Large intestine (tissue), 3 donors: ENCODE results near the gene EGF. TPM values are rescaled to one million over a fixed set of nuclear protein-coding genes. Genes with fewer than 3 reads are reported as not detected.
A peak's percentile ranks its signal among the peaks of the same experiment; 100 is the strongest.

Experiments
- DNase-seq, 2 donors: peaks; one replicate each; pipeline versions ENCODE4 v3.0.0 to v3.0.0-alpha.2; 2013
- H3K27ac ChIP-seq: one replicate; pipeline ENCODE4 v1.5.1; 2013; ENCODE audit warnings: low read length
- H3K27me3 ChIP-seq: 2 replicates; pipeline ENCODE4 v1.6.1; 2013; ENCODE audit warnings: low read length; ENCODE audit not compliant: control insufficient read depth, insufficient read depth
- H3K36me3 ChIP-seq: 2 replicates; pipeline ENCODE4 v1.6.1; 2013; ENCODE audit warnings: low read length; ENCODE audit not compliant: control insufficient read depth, insufficient read depth
- H3K4me1 ChIP-seq: one replicate; pipeline ENCODE4 v1.6.1; 2013; ENCODE audit warnings: low read length; ENCODE audit not compliant: control insufficient read depth, insufficient read depth
- H3K4me3 ChIP-seq: one replicate; pipeline ENCODE4 v1.5.1; 2013; ENCODE audit warnings: low read length
- H3K9me3 ChIP-seq: one replicate; pipeline ENCODE4 v1.6.1; 2013; ENCODE audit warnings: mild to moderate bottlenecking, low read depth, low read length, moderate library complexity; ENCODE audit not compliant: control insufficient read depth
- WGBS: methylation state at CpG from one replicate; pipeline ENCODE4 v1.1.5; 2013; ENCODE audit warnings: low lambda C conversion rate; ENCODE audit not compliant: insufficient coverage; 5-methylcytosine and 5-hydroxymethylcytosine counted together
- polyA plus RNA-seq: library from polyadenylated mRNA; unstranded; fragments of 120-200 nt; gene quantifications from one replicate; pipeline ENCODE4 v1.2.1, GENCODE V29; 2013

The EGF gene
- polyA plus RNA-seq, 1 donor, result 28.3 TPM

- H3K9me3 ChIP-seq, result no peaks in the 10 kb centered on the region
- no peaks in the 10 kb centered on the region for H3K27me3 ChIP-seq
- H3K27ac ChIP-seq, result no peak overlapping the region
- H3K4me1 ChIP-seq, result peaks cover 5% of the 10 kb centered on the region
- 94% methylated on average over 2 of the region's 2 CpGs for WGBS
- H3K4me3 ChIP-seq, result no peak overlapping the region
- H3K36me3 ChIP-seq, result no peaks in the 10 kb centered on the region
- DNase-seq, result no peak
Measured at GRCh38 chr4:109977854-109978501, 65.3 kb downstream of the EGF start.

- Histone ChIP-seq H3K27me3 (no peaks in the 10 kb centered on the region), H3K4me1 (no peaks in the 10 kb centered on the region), H3K9me3 (no peaks in the 10 kb centered on the region), H3K4me3 (no peak overlapping the region), H3K27ac (no peak overlapping the region), H3K36me3 (no peaks in the 10 kb centered on the region)
- no peak for DNase-seq
- 0% methylated on average over 1 of the region's 5 CpGs for WGBS
Measured at GRCh38 chr4:109978704-109979454, 66.2 kb downstream of the EGF start.

- WGBS, result no CpG with 5 or more reads among the region's 5 CpGs
- DNase-seq, result no peak
Measured at GRCh38 chr4:109979920-109980717, 67.4 kb downstream of the EGF start.

GRCh38 chr4:109981936-109982335 lies 69.3 kb downstream of the EGF start:
- no peaks in the 10 kb centered on the region for H3K27me3 ChIP-seq
- 100% methylated on average over 1 of the region's 1 CpG for WGBS
- no peak overlapping the region for H3K4me3 ChIP-seq
- no peaks in the 10 kb centered on the region for H3K9me3 ChIP-seq
- no peak for DNase-seq
- H3K4me1 ChIP-seq, result no peaks in the 10 kb centered on the region
- H3K27ac ChIP-seq, result no peak overlapping the region
- H3K36me3 ChIP-seq, result no peaks in the 10 kb centered on the region

More at GRCh38 chr4:109979920-109980717, 67.4 kb downstream of the EGF start:
- H3K36me3 ChIP-seq, result no peaks in the 10 kb centered on the region
- H3K27me3 ChIP-seq, result no peaks in the 10 kb centered on the region
- no peaks in the 10 kb centered on the region for H3K9me3 ChIP-seq
- H3K4me1 ChIP-seq, result no peaks in the 10 kb centered on the region
- no peak overlapping the region for H3K4me3 ChIP-seq
- no peak overlapping the region for H3K27ac ChIP-seq

GRCh38 chr4:109982521-109982920 lies 69.8 kb downstream of the EGF start:
- 100% methylated on average over 3 of the region's 3 CpGs for WGBS
- Histone ChIP-seq H3K4me3 (no peak overlapping the region), H3K27ac (no peak overlapping the region), H3K36me3 (no peaks in the 10 kb centered on the region), H3K27me3 (no peaks in the 10 kb centered on the region), H3K4me1 (no peaks in the 10 kb centered on the region), H3K9me3 (no peaks in the 10 kb centered on the region)
- no peak for DNase-seq

- Histone ChIP-seq H3K27ac (no peak overlapping the region), H3K4me3 (no peak overlapping the region), H3K27me3 (no peaks in the 10 kb centered on the region), H3K9me3 (no peaks in the 10 kb centered on the region), H3K4me1 (no peaks in the 10 kb centered on the region), H3K36me3 (no peaks in the 10 kb centered on the region)
- no CpG with 5 or more reads among the region's 4 CpGs for WGBS
- DNase-seq, result no peak
Measured at GRCh38 chr4:109985993-109986974, 73.6 kb downstream of the EGF start.

- no peaks in the 10 kb centered on the region for H3K27me3 ChIP-seq
- H3K4me1 ChIP-seq, result no peaks in the 10 kb centered on the region
- 21% methylated on average over 3 of the region's 13 CpGs for WGBS
- DNase-seq, result peak; percentile 67 to 81
- H3K27ac ChIP-seq, result no peak overlapping the region
- no peak overlapping the region for H3K4me3 ChIP-seq
- H3K9me3 ChIP-seq, result no peaks in the 10 kb centered on the region
- H3K36me3 ChIP-seq, result no peaks in the 10 kb centered on the region
Measured at GRCh38 chr4:109989044-109989443, 76.4 kb downstream of the EGF start.

GRCh38 chr4:109989618-109990017 lies 76.9 kb downstream of the EGF start:
- DNase-seq, result no peak
- no peaks in the 10 kb centered on the region for H3K9me3 ChIP-seq
- H3K27me3 ChIP-seq, result no peaks in the 10 kb centered on the region
- 100% methylated on average over 1 of the region's 6 CpGs for WGBS
- H3K27ac ChIP-seq, result no peak overlapping the region
- no peaks in the 10 kb centered on the region for H3K36me3 ChIP-seq
- H3K4me3 ChIP-seq, result no peak overlapping the region
- no peaks in the 10 kb centered on the region for H3K4me1 ChIP-seq

- Histone ChIP-seq H3K4me1 (no peaks in the 10 kb centered on the region), H3K27me3 (no peaks in the 10 kb centered on the region), H3K36me3 (no peaks in the 10 kb centered on the region), H3K27ac (no peak overlapping the region), H3K9me3 (no peaks in the 10 kb centered on the region), H3K4me3 (no peak overlapping the region)
- 93% methylated on average over 2 of the region's 5 CpGs for WGBS
- DNase-seq, result no peak
Measured at GRCh38 chr4:109990261-109991257, 77.9 kb downstream of the EGF start.
